HepG2 (cell line): Measurements from ENCODE around the gene MAN1A1. TPM values are rescaled to one million over a fixed set of nuclear protein-coding genes. Genes with fewer than 3 reads are reported as not detected.

Experiments used
- BCL6 ChIP-seq: IDR thresholded peaks from 2 replicates; pipeline ENCODE4 v1.6.1; 2016; ENCODE audit warnings: missing genetic modification reagents, missing compliant biosample characterization
- CC2D1A ChIP-seq: sonication (generic); formaldehyde crosslinking; IDR thresholded peaks from 2 replicates; pipeline ENCODE4 v1.8.1; 2023; ENCODE audit warnings: mild to moderate bottlenecking, missing genetic modification reagents
- ELF4 ChIP-seq: sonication (generic); formaldehyde crosslinking; IDR thresholded peaks from 2 replicates; pipeline ENCODE4 v1.5.0; 2020; ENCODE audit warnings: missing genetic modification reagents, mild to moderate bottlenecking, moderate library complexity, borderline replicate concordance
- GTF3A ChIP-seq: sonication (generic); formaldehyde crosslinking; conservative IDR thresholded peaks from 2 replicates; pipeline ENCODE4 v1.4.0; 2020; ENCODE audit warnings: mild to moderate bottlenecking, missing genetic modification reagents
- MIXL1 ChIP-seq: IDR thresholded peaks from 2 replicates; pipeline ENCODE4 v1.6.1; 2016
- NAIF1 ChIP-seq: sonication (generic); formaldehyde crosslinking; IDR thresholded peaks from 2 replicates; pipeline ENCODE4 v1.5.0; 2020; ENCODE audit warnings: mild to moderate bottlenecking, missing genetic modification reagents, borderline replicate concordance
- RARG ChIP-seq: sonication (generic); formaldehyde crosslinking; IDR thresholded peaks from 2 replicates; pipeline ENCODE4 v1.4.0; 2020; ENCODE audit warnings: low read depth, mild to moderate bottlenecking, missing genetic modification reagents
- STAT5B ChIP-seq: sonication (generic); formaldehyde crosslinking; IDR thresholded peaks from 2 replicates; pipeline ENCODE4 v1.4.0; 2020; ENCODE audit warnings: missing genetic modification reagents
- TARDBP ChIP-seq: sonication (generic); formaldehyde crosslinking; IDR thresholded peaks from 2 replicates; pipeline ENCODE4 v1.8.0; 2022; ENCODE audit warnings: mild to moderate bottlenecking, missing genetic modification reagents
- ZBTB33 ChIP-seq: sonication (generic); formaldehyde crosslinking; IDR thresholded peaks from 2 replicates; pipeline ENCODE4 v1.4.0; 2020; ENCODE audit warnings: missing genetic modification reagents
- ZBTB39 ChIP-seq: sonication (generic); formaldehyde crosslinking; IDR thresholded peaks from 2 replicates; pipeline ENCODE4 v1.5.0; 2020; ENCODE audit warnings: missing genetic modification reagents
- ZNF354B ChIP-seq: sonication (generic); formaldehyde crosslinking; IDR thresholded peaks from 2 replicates; pipeline ENCODE4 v1.8.0; 2022; ENCODE audit warnings: mild to moderate bottlenecking, missing genetic modification reagents
- ZNF747 ChIP-seq: sonication (generic); formaldehyde crosslinking; IDR thresholded peaks from 2 replicates; pipeline ENCODE4 v1.8.1; 2023; ENCODE audit warnings: missing genetic modification reagents, mild to moderate bottlenecking, borderline replicate concordance
- polyA plus RNA-seq, 8 experiments: library from polyadenylated mRNA; depleted of rRNA in 3 of 8; stranded (reverse) in 7 of 8; unstranded in 1 of 8; fragments of >200 nt; fragmentation: Illumina TruSeq in 4 of 8; extraction: Trizol in 4 of 8; gene quantifications; 2 replicates each; pipeline versions ENCODE4 v1.2.1 to v1.2.3, GENCODE V29; 2011 to 2016; ENCODE audit warnings: low read depth in 4 of 8, missing spikeins in 1 of 8, mixed read lengths in 1 of 8; ENCODE audit not compliant: insufficient read depth in 1 of 8
- total RNA-seq, 5 experiments: library from RNA; depleted of rRNA; stranded (reverse); fragments of >200 nt; fragmentation: Illumina TruSeq; extraction: Trizol; gene quantifications; 2 replicates each; pipeline ENCODE4 v1.2.3, GENCODE V29; 2016; ENCODE audit warnings: low read depth in 1 of 5
- TF ChIP-seq, protein P1 (sequence below): sonication (generic); formaldehyde crosslinking; IDR thresholded peaks from 2 replicates; pipeline ENCODE4 v1.4.0; 2020; ENCODE audit warnings: missing genetic modification reagents
- TF ChIP-seq, protein P2 (sequence below): IDR thresholded peaks from 2 replicates; pipeline ENCODE4 v1.6.1; 2016; ENCODE audit warnings: low read depth, control low read depth
- TF ChIP-seq, protein P3 (sequence below): sonication (generic); formaldehyde crosslinking; IDR thresholded peaks from 2 replicates; pipeline ENCODE4 v1.8.1; 2023; ENCODE audit warnings: mild to moderate bottlenecking, inconsistent platforms, moderate library complexity, missing genetic modification reagents, borderline replicate concordance
- TF ChIP-seq, protein P4 (sequence below): sonication (generic); formaldehyde crosslinking; IDR thresholded peaks from 2 replicates; pipeline ENCODE4 v1.4.0; 2020; ENCODE audit warnings: mild to moderate bottlenecking, missing genetic modification reagents

MAN1A1 gene
- total and polyA plus RNA-seq, 2 of the 13 experiments (the other 11 are each of a cell fraction or from before 2014, with no cell fraction given): 156 to 236 TPM

DNA sequence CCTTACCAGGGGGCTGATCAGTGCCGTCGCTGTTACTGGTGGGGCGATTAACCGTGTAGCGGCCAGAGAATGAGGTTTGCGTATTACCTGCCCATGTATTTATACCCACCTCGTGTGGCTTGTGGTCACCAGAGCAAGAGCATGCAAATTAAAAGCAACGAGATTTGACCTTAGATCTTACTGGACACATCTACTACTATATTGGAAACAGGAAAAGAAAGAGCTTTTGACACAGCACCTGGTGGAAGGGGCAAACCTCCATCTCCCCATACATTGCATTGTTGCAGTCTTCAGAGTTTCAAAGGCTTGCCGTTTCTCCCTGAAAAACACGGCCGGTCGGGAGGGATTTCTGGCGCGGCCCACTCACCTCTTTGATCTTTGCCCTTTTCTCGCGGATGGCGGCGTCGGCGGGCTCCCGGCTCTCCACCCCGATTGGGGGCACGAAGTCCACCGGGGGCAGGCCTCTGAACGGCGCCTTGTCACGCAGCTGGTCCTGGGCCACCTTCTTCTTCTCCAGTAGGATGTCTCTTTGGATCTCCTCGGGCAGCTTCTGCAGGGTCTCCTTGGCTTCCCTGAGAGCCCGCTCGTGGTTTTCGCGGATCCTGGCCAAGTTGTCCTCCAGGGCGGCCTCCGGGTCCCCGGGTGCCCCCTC, 1.3 kb downstream of the MAN1A1 start (continued):
- TF ChIP-seq, protein P1, sequence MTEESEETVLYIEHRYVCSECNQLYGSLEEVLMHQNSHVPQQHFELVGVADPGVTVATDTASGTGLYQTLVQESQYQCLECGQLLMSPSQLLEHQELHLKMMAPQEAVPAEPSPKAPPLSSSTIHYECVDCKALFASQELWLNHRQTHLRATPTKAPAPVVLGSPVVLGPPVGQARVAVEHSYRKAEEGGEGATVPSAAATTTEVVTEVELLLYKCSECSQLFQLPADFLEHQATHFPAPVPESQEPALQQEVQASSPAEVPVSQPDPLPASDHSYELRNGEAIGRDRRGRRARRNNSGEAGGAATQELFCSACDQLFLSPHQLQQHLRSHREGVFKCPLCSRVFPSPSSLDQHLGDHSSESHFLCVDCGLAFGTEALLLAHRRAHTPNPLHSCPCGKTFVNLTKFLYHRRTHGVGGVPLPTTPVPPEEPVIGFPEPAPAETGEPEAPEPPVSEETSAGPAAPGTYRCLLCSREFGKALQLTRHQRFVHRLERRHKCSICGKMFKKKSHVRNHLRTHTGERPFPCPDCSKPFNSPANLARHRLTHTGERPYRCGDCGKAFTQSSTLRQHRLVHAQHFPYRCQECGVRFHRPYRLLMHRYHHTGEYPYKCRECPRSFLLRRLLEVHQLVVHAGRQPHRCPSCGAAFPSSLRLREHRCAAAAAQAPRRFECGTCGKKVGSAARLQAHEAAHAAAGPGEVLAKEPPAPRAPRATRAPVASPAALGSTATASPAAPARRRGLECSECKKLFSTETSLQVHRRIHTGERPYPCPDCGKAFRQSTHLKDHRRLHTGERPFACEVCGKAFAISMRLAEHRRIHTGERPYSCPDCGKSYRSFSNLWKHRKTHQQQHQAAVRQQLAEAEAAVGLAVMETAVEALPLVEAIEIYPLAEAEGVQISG (CRISPR knock-in tag): peak; percentile 64; the same call in 1 of the 2 replicates
- peak; percentile 33; the same call in 1 of the 2 replicates for TF ChIP-seq ZBTB39 (CRISPR knock-in tag)
- TF ChIP-seq GTF3A: no peak
- no peak for TF ChIP-seq NAIF1 (CRISPR knock-in tag)
- 0 out of 2 replicates have a peak, but pooled peaks have one; percentile 37 for TF ChIP-seq MIXL1 (CRISPR knock-in tag)
- TF ChIP-seq, protein P2, sequence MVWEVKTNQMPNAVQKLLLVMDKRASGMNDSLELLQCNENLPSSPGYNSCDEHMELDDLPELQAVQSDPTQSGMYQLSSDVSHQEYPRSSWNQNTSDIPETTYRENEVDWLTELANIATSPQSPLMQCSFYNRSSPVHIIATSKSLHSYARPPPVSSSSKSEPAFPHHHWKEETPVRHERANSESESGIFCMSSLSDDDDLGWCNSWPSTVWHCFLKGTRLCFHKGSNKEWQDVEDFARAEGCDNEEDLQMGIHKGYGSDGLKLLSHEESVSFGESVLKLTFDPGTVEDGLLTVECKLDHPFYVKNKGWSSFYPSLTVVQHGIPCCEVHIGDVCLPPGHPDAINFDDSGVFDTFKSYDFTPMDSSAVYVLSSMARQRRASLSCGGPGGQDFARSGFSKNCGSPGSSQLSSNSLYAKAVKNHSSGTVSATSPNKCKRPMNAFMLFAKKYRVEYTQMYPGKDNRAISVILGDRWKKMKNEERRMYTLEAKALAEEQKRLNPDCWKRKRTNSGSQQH (CRISPR knock-in tag): peak; percentile 57; the same call in 1 of the 2 replicates
- TF ChIP-seq ELF4 (CRISPR knock-in tag): no peak
- TF ChIP-seq, protein P3, sequence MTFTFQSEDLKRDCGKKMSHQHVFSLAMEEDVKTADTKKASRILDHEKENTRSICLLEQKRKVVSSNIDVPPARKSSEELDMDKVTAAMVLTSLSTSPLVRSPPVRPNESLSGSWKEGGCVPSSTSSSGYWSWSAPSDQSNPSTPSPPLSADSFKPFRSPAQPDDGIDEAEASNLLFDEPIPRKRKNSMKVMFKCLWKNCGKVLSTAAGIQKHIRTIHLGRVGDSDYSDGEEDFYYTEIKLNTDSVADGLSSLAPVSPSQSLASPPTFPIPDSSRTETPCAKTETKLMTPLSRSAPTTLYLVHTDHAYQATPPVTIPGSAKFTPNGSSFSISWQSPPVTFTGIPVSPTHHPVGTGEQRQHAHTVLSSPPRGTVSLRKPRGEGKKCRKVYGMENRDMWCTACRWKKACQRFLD (CRISPR knock-in tag): no peak
- no peak for TF ChIP-seq STAT5B (CRISPR knock-in tag)
- no peak for TF ChIP-seq ZNF354B (CRISPR knock-in tag)
- TF ChIP-seq ZBTB33 (CRISPR knock-in tag): no peak
- no peak for TF ChIP-seq CC2D1A (CRISPR knock-in tag)
- peak; percentile 68; the same call in 1 of the 2 replicates for TF ChIP-seq ZNF747
- TF ChIP-seq TARDBP (CRISPR knock-in tag): no peak
- TF ChIP-seq, protein P4, sequence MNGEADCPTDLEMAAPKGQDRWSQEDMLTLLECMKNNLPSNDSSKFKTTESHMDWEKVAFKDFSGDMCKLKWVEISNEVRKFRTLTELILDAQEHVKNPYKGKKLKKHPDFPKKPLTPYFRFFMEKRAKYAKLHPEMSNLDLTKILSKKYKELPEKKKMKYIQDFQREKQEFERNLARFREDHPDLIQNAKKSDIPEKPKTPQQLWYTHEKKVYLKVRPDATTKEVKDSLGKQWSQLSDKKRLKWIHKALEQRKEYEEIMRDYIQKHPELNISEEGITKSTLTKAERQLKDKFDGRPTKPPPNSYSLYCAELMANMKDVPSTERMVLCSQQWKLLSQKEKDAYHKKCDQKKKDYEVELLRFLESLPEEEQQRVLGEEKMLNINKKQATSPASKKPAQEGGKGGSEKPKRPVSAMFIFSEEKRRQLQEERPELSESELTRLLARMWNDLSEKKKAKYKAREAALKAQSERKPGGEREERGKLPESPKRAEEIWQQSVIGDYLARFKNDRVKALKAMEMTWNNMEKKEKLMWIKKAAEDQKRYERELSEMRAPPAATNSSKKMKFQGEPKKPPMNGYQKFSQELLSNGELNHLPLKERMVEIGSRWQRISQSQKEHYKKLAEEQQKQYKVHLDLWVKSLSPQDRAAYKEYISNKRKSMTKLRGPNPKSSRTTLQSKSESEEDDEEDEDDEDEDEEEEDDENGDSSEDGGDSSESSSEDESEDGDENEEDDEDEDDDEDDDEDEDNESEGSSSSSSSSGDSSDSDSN (CRISPR knock-in tag): peak; percentile 84
- peak; percentile 73 for TF ChIP-seq BCL6 (CRISPR knock-in tag)
- no peak for TF ChIP-seq RARG (CRISPR knock-in tag)
